ENCODE results near the gene POFUT2.

Gene POFUT2

DNA sequence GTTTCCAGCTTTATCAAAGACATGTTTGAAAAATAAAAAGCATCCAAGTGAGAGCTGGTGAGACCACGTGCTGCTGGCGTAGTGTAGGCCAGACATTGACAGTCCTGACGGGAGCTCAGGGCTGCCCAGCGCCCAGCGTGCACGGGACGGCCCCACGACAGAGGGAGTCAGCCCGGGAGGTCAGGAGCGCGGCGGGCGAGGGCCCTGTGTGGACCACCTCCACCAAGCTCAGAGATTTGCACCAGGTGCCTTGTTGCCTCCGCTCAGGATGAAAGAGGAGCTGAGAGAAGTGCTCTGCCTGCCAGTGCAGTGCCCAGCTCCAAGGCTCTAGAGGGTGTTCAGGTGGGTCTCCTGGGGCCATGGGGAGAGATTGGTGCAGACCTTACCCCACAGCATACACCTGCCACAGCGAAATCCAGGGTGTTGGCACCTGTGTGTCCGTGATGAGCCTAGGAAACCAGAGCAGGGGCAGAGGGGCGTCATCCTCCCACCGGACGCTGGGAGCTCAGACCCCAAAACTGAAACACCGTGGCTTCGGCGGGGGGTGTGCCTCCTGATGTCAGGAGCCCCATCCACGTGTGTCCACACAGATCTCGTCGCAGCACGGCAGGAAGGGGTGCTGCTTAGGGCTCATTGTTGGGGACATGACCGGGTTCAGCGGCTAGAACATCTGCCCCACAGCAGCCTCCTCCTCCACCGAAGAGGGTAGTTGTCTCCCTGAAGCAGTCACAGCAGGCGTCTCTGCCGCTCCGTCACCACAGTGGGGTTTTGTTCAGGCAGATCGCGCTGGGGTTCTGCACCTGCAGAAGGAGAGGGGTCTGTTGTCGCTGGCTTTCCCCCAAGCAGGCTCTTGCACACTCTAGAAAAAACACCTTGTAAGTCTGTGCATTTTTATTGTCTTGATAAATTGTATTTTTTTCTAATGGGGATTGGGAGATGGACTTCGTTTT lies 64.2 kb downstream of the POFUT2 start:
- no peak for DNase-seq (ENCODE audit: low read depth)

DNA sequence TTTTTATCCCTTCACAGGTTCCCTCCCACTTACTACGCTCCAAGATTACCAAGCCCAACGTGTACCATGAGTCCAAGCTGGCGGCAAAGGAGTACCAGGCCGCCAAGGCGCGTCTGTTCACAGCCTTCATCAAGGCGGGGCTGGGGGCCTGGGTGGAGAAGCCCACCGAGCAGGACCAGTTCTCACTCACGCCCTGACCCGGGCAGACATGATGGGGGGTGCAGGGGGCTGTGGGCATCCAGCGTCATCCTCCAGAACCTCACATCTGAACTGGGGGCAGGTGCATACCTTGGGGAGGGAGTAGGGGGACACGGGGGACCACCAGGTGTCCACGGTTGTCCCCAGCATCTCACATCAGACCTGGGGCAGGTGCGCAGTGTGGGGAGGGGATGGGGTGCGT lies 65.7 kb downstream of the POFUT2 start:
- DNase-seq (ENCODE audit: low read depth): no peak

DNA sequence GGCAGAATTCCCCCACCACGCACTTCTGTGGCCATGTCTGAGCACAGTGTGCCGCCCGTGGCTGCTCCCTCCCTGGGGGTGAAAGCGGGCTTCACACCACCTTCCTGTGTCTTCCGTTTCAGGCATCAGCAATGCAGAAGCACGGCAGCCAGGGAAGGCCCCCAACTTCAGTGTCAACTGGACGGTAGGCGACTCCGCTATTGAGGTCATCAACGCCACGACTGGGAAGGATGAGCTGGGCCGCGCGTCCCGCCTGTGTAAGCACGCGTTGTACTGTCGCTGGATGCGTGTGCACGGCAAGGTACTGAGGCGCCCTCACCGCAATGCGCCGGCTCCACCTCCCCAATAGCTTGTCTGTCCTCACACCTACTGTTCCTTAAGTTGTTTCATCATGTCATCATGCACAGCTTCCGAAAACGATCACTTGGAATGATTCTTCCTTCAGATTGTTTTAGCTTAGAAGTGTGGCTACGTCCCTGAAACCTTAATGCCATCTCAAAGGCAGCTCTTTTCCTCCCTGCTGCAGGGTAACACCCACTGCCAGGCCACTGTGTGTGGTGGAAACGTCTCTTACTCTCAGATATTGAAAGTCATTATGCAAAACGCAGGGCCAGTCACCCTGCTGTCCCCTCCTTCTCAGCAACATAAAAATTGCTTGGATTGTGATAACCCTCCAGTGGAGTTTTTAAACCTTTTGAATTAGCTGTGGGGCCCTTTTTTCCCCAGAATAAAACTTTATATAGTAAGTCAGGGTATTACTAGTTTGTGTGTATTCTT lies 66.8 kb downstream of the POFUT2 start:
- DNase-seq (ENCODE audit: low read depth): no peak

DNA sequence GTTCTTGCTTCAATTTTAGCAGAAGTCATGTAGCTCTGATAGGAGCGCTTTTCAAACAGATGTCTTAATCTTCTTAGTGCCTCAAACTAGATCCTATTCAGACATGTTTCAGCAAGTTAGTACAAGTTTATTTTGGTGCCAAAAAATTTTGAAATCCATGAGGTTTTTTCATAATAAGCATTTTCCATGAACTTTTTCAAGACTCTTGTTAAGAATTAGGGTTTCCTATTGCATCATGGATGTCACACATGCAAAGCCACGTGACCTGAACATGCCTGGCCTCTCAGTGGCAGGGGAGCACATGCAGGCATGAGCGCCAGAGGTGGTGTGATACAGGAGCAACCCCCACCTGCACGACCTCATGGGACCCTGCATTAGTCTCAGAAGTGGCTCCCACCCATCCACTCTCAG lies 67.6 kb downstream of the POFUT2 start:
- DNase-seq (ENCODE audit: low read depth): no peak

DNA sequence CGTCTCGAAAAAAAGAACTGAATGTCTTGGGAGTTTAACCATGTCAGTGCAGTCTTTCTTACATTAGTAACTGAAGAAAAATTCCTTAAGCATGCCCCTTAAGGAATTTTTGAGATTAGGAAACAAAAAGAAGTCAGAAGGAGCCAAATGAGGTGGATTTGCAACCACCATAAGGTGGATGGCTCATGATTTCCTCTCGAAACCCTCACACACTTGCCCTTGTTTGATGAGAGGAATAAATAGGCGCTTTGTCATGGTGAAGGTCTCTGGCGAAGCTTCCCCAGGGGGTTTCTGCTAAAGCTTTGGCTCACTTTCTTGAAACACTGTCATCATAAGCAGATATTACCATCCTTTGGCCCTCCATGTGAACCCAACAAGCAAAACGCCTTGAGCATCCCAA lies 68.2 kb downstream of the POFUT2 start:
- DNase-seq (ENCODE audit: low read depth): no peak

DNA sequence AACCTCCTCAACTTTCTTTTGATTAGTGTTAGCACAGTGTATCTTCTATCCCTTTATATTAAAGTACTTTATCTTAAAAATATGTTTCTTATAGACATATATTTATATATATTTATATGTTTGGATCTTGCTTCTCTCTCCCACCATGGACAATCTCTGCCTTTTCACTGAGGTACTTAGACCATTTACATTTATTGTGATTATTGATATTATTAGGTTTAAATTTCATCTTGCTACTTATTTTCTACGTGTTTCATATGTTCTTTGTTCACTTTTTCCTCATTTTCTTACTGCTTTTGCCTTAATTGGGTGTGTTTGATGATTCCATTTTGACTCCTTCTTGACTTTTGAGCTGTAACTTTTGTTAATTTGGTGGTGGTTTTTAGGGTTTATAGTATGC lies 70.7 kb downstream of the POFUT2 start:
- DNase-seq (ENCODE audit: low read depth): no peak

DNA sequence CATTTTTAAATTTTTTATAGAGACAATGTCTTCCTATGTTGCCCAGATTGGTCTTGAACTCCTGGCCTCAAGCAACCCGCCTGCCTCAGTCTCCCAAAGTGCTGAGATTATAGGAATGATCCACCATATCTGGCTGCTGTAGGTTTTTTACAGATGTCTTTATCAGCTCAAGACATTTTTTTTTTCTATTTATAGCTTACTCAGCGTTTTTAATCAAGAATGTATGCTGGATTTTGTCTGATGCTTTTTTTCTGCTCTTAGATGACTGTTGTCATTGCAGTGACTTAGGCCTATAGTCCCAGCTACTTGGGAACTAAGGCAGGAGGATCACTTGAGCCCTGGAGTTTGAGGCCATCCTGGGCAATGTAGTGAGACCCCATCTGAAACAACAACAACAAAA lies 72.5 kb downstream of the POFUT2 start:
- no peak for DNase-seq (ENCODE audit: low read depth)

Measured in activated T-helper 9 cell treated with anti-CD3 and anti-CD28 coated beads, Interleukin-2, amount 50 U/mL, for 16 hours (primary cell).